WTC11 (cell line): ENCODE results near the gene TBC1D24.

Source experiments
- CBFB ChIP-seq: sonication (generic); formaldehyde crosslinking; IDR thresholded peaks from 2 replicates; pipeline ENCODE4 v1.8.1; 2022; ENCODE audit warnings: mild to moderate bottlenecking, low read depth, missing genetic modification reagents
- ERG ChIP-seq: fragments of 250-450 bp; sonication (Bioruptor Pico); IDR thresholded peaks from 2 replicates; pipeline ENCODE4 v1.8.0; 2021; ENCODE audit warnings: mild to moderate bottlenecking
- FOXJ3 ChIP-seq: sonication (generic); formaldehyde crosslinking; IDR thresholded peaks from 2 replicates; pipeline ENCODE4 v1.9.0; 2021; ENCODE audit warnings: missing genetic modification reagents, mild to moderate bottlenecking, borderline replicate concordance
- FOXK1 ChIP-seq: sonication (generic); formaldehyde crosslinking; IDR thresholded peaks from 2 replicates; pipeline ENCODE4 v1.8.0; 2022; ENCODE audit warnings: mild to moderate bottlenecking, moderate library complexity, missing genetic modification reagents
- GABPB1 ChIP-seq: sonication (generic); formaldehyde crosslinking; IDR thresholded peaks from 2 replicates; pipeline ENCODE4 v1.8.1; 2023; ENCODE audit warnings: mild to moderate bottlenecking, missing genetic modification reagents
- GTF2I ChIP-seq: fragments of 250-450 bp; sonication (Bioruptor Pico); conservative IDR thresholded peaks from 2 replicates; pipeline ENCODE4 v1.4.0; 2021; ENCODE audit warnings: mild to moderate bottlenecking
- NFYB ChIP-seq: sonication (generic); formaldehyde crosslinking; conservative IDR thresholded peaks from 2 replicates; pipeline ENCODE4 v1.8.0; 2022; ENCODE audit warnings: low read depth, missing genetic modification reagents
- USF1 ChIP-seq: sonication (generic); formaldehyde crosslinking; IDR thresholded peaks from 2 replicates; pipeline ENCODE4 v1.8.0; 2022; ENCODE audit warnings: mild to moderate bottlenecking, missing genetic modification reagents
- TF ChIP-seq, protein P1 (sequence below): fragments of 200-600 bp; IDR thresholded peaks from 2 replicates; pipeline ENCODE4 v1.8.0; 2022; ENCODE audit warnings: antibody characterized with exemption
- TF ChIP-seq, protein P2 (sequence below): sonication (generic); formaldehyde crosslinking; IDR thresholded peaks from 2 replicates; pipeline ENCODE4 v1.8.1; 2022; ENCODE audit warnings: low read depth, missing genetic modification reagents, borderline replicate concordance
- TF ChIP-seq, protein P3 (sequence below): sonication (generic); formaldehyde crosslinking; IDR thresholded peaks from 2 replicates; pipeline ENCODE4 v1.8.1; 2023; ENCODE audit warnings: mild to moderate bottlenecking, missing genetic modification reagents
- TF ChIP-seq, protein P4 (sequence below): sonication (generic); formaldehyde crosslinking; IDR thresholded peaks from 2 replicates; pipeline ENCODE4 v1.8.0; 2022; ENCODE audit warnings: mild to moderate bottlenecking, missing genetic modification reagents

GRCh38 chr16:2513405-2514332 is 38.7 kb downstream of the TBC1D24 start, which contains the start of gene ATP6V0C:
- TF ChIP-seq ERG (no peak), GABPB1 (CRISPR knock-in tag) (no peak), FOXJ3 (CRISPR knock-in tag) (no peak), NFYB (CRISPR knock-in tag) (no peak), USF1 (CRISPR knock-in tag) (peak; percentile 94), FOXK1 (CRISPR knock-in tag) (no peak; the same call in 1 of the 2 replicates), CBFB (CRISPR knock-in tag) (0 out of 2 replicates have a peak, but pooled peaks have one; percentile 20), GTF2I (no peak)
- TF ChIP-seq, protein P1, sequence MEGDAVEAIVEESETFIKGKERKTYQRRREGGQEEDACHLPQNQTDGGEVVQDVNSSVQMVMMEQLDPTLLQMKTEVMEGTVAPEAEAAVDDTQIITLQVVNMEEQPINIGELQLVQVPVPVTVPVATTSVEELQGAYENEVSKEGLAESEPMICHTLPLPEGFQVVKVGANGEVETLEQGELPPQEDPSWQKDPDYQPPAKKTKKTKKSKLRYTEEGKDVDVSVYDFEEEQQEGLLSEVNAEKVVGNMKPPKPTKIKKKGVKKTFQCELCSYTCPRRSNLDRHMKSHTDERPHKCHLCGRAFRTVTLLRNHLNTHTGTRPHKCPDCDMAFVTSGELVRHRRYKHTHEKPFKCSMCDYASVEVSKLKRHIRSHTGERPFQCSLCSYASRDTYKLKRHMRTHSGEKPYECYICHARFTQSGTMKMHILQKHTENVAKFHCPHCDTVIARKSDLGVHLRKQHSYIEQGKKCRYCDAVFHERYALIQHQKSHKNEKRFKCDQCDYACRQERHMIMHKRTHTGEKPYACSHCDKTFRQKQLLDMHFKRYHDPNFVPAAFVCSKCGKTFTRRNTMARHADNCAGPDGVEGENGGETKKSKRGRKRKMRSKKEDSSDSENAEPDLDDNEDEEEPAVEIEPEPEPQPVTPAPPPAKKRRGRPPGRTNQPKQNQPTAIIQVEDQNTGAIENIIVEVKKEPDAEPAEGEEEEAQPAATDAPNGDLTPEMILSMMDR: no peak
- TF ChIP-seq, protein P2, sequence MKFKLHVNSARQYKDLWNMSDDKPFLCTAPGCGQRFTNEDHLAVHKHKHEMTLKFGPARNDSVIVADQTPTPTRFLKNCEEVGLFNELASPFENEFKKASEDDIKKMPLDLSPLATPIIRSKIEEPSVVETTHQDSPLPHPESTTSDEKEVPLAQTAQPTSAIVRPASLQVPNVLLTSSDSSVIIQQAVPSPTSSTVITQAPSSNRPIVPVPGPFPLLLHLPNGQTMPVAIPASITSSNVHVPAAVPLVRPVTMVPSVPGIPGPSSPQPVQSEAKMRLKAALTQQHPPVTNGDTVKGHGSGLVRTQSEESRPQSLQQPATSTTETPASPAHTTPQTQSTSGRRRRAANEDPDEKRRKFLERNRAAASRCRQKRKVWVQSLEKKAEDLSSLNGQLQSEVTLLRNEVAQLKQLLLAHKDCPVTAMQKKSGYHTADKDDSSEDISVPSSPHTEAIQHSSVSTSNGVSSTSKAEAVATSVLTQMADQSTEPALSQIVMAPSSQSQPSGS: no peak
- TF ChIP-seq, protein P3, sequence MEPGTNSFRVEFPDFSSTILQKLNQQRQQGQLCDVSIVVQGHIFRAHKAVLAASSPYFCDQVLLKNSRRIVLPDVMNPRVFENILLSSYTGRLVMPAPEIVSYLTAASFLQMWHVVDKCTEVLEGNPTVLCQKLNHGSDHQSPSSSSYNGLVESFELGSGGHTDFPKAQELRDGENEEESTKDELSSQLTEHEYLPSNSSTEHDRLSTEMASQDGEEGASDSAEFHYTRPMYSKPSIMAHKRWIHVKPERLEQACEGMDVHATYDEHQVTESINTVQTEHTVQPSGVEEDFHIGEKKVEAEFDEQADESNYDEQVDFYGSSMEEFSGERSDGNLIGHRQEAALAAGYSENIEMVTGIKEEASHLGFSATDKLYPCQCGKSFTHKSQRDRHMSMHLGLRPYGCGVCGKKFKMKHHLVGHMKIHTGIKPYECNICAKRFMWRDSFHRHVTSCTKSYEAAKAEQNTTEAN (CRISPR knock-in tag): no peak
- TF ChIP-seq, protein P4, sequence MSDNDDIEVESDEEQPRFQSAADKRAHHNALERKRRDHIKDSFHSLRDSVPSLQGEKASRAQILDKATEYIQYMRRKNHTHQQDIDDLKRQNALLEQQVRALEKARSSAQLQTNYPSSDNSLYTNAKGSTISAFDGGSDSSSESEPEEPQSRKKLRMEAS (CRISPR knock-in tag): no peak
